ENCODE measurements around the gene TMEM161A. TPM values are rescaled to one million over a fixed set of nuclear protein-coding genes. Genes with fewer than 3 reads are reported as not detected.
A peak's percentile ranks its signal among the peaks of the same experiment; 100 is the strongest.

TMEM161A gene
- total and polyA plus RNA-seq, 2 of the 13 experiments (the other 11 are each of a cell fraction or from before 2014, with no cell fraction given): 25.9 to 31.4 TPM

DNA sequence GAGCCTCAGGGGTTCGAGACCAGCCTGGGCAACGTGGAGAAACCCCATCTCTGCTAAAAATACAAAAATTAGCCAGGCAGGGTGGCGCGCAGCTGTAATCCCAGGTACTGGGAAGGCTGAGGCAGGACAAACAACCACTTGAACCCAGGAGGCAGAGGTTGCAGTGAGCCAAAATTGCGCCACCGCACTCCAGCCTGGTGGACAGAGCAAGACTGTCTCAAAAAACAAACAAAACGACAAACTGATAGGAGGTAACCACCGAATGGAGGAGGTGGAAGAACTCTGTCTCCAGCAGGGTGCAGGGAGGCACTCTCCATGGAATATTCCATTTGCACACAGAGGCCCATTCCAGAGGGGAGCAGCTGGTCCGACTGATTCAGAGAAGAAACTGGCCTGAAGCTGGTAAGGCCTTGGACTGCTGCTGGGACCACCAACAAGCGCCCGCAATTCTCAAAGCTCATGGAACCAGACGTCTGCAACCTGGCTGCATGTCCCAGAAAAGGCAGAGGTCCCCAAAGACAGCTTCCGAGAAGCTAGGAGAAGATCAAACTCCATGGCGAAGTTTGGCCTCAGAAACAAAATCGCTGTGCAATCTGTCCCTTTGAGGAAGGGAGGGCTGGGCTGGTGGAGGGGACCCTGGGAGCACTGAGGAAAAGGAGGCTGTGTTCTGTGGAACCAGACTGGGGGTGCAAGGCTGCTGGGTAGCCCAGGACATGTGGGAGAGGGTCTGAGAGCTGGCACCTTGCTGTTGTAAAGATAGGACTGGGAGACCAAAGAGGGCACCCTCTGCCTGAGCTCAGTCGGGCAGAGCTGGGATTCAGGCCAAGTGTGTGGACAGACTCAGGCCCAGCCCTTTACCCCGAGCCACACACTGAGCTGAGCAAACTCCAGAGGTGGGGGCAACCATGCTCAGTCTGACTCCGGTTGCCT lies 39.3 kb downstream of the TMEM161A start (continued):
- peak; percentile 55; the same call in 1 of the 2 replicates for TF ChIP-seq BORCS8-MEF2B (CRISPR knock-in tag; IDR thresholded peaks at IDR 0.05)
- 0 out of 2 replicates have a peak, but pooled peaks have one; percentile 55 for TF ChIP-seq EED (CRISPR knock-in tag; IDR thresholded peaks at IDR 0.05)
- TF ChIP-seq TEAD2 (CRISPR knock-in tag; IDR thresholded peaks at IDR 0.05): no peak
- TF ChIP-seq SETDB1 (CRISPR knock-in tag; IDR thresholded peaks at IDR 0.05; ENCODE audit: borderline replicate concordance): no peak
- TF ChIP-seq KLF11 (CRISPR knock-in tag; IDR thresholded peaks at IDR 0.05): no peak
- TF ChIP-seq NR2F6 (IDR thresholded peaks at IDR 0.05): peak; percentile 50; the same call in 1 of the 2 replicates
- peak; percentile 76 for TF ChIP-seq NR2F6 (CRISPR knock-in tag; IDR thresholded peaks at IDR 0.05)
- TF ChIP-seq ZNF75D (CRISPR knock-in tag; IDR thresholded peaks at IDR 0.05; ENCODE audit: borderline replicate concordance): no peak
- TF ChIP-seq RXRB (CRISPR knock-in tag; IDR thresholded peaks at IDR 0.05; ENCODE audit: borderline replicate concordance): peak; percentile 93
- TF ChIP-seq MYC (CRISPR knock-in tag; IDR thresholded peaks at IDR 0.05; ENCODE audit: borderline replicate concordance): peak; percentile 53; the same call in 1 of the 2 replicates
- TF ChIP-seq BRD4 (CRISPR knock-in tag; IDR thresholded peaks at IDR 0.05): peak; percentile 80
- peak; percentile 66; the same call in 1 of the 2 replicates for TF ChIP-seq NFKBIZ (CRISPR knock-in tag; IDR thresholded peaks at IDR 0.05)
- 0 out of 2 replicates have a peak, but pooled peaks have one; percentile 28 for TF ChIP-seq ZNF235 (CRISPR knock-in tag; IDR thresholded peaks at IDR 0.05; ENCODE audit: borderline replicate concordance)
- TF ChIP-seq SOX13 (IDR thresholded peaks at IDR 0.05): no peak
- TF ChIP-seq SOX13 (CRISPR knock-in tag; conservative IDR thresholded peaks at IDR 0.05 in 1 of 2, IDR thresholded peaks at IDR 0.05 in 1 of 2): peak in 1 of 2 experiments; percentile 67; a peak in 2 of 4 replicates
- TF ChIP-seq YY1 (IDR thresholded peaks at IDR 0.05; ENCODE audit: insufficient read depth, insufficient replicate concordance, low read depth, low read length): peak; percentile 60
- no peak; the same call in 1 of the 2 replicates for TF ChIP-seq PHF8 (CRISPR knock-in tag; IDR thresholded peaks at IDR 0.05)
- TF ChIP-seq MEIS1 (CRISPR knock-in tag; IDR thresholded peaks at IDR 0.05; ENCODE audit: borderline replicate concordance): peak; percentile 70; the same call in 1 of the 2 replicates
- no peak for TF ChIP-seq SATB2 (CRISPR knock-in tag; IDR thresholded peaks at IDR 0.05)
- TF ChIP-seq NFE2L2 (IDR thresholded peaks at IDR 0.05; ENCODE audit: low read length): no peak
- TF ChIP-seq TMF1 (CRISPR knock-in tag; IDR thresholded peaks at IDR 0.05; ENCODE audit: low read depth): no peak
- TF ChIP-seq HOXA9 (CRISPR knock-in tag; IDR thresholded peaks at IDR 0.05; ENCODE audit: borderline replicate concordance): no peak
- TF ChIP-seq ZNF557 (CRISPR knock-in tag; IDR thresholded peaks at IDR 0.05): 0 out of 2 replicates have a peak, but pooled peaks have one; percentile 17
- 0 out of 2 replicates have a peak, but pooled peaks have one; percentile 34 for TF ChIP-seq SALL2 (CRISPR knock-in tag; IDR thresholded peaks at IDR 0.05)
- no peak for TF ChIP-seq ZNF225 (CRISPR knock-in tag; IDR thresholded peaks at IDR 0.05)
- TF ChIP-seq FOXC1 (CRISPR knock-in tag; IDR thresholded peaks at IDR 0.05; ENCODE audit: borderline replicate concordance): 0 out of 2 replicates have a peak, but pooled peaks have one; percentile 35
- TF ChIP-seq ARNT (IDR thresholded peaks at IDR 0.05): no peak
